HEK293T (cell line): ENCODE measurements around the gene TNIP3.

Experiments used
- BHLHE40 ChIP-seq: fragments of 450-650 bp; IDR thresholded peaks from 2 replicates; pipeline ENCODE4 v1.6.1; 2016; ENCODE audit warnings: mild to moderate bottlenecking, moderate library complexity, borderline replicate concordance
- CTBP1 ChIP-seq: fragments of 450-650 bp; IDR thresholded peaks from 2 replicates; pipeline ENCODE4 v1.6.1; 2016; ENCODE audit warnings: borderline replicate concordance
- ELF4 ChIP-seq: fragments of 450-650 bp; IDR thresholded peaks from 2 replicates; pipeline ENCODE4 v1.6.1; 2017; ENCODE audit warnings: antibody characterized with exemption
- LEF1 ChIP-seq: fragments of 450-650 bp; IDR thresholded peaks from 2 replicates; pipeline ENCODE4 v1.6.1; 2017; ENCODE audit warnings: mild to moderate bottlenecking, borderline replicate concordance
- PKNOX1 ChIP-seq: fragments of 450-650 bp; IDR thresholded peaks from 2 replicates; pipeline ENCODE4 v1.6.1; 2016
- SUZ12 ChIP-seq: fragments of 450-650 bp; IDR thresholded peaks from 2 replicates; pipeline ENCODE4 v1.6.1; 2016; ENCODE audit warnings: mild to moderate bottlenecking
- TARDBP ChIP-seq: fragments of 450-650 bp; IDR thresholded peaks from 2 replicates; pipeline ENCODE4 v1.6.1; 2016

- TF ChIP-seq PKNOX1 (no peak), BHLHE40 (no peak), CTBP1 (no peak), LEF1 (no peak), ELF4 (no peak), SUZ12 (no peak), TARDBP (no peak)
Observed at GRCh38 chr4:121129606-121130325, 34.4 kb downstream of the TNIP3 start.
